ENCODE measurements around the gene PIGU. TPM values are rescaled to one million over a fixed set of nuclear protein-coding genes. Genes with fewer than 3 reads are reported as not detected.

The PIGU gene
- polyA plus RNA-seq, 1 donor from 2014 or later, result 35.8 TPM

DNA sequence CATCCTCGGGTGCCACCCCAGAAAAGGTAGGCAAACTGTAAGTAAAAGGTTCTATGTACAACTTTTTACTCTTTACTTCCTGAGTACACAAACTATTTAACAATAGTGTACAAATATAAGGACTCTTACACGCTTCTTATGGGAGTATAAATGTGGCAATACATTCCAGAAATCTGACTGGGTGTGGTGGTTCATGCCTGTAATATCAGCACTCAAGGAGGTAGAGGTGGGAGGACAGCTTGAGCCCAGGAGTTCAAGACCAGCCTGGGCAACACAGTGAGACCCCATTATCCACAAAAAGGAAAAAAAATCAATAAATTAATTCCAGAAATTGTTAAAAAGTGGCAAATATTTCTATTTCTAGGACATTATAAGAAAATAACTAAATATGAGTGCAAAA is 48.9 kb downstream of the PIGU start:
- H2AFZ ChIP-seq (ENCODE audit: low read depth, low read length), result no peak overlapping the region
- H3K79me2 ChIP-seq (replicated peaks; ENCODE audit: insufficient read depth, low read length), result no peaks in the 10 kb centered on the region
- no peaks in the 10 kb centered on the region for H4K20me1 ChIP-seq (ENCODE audit: insufficient read depth)
- no peak for TF ChIP-seq EZH2 (IDR thresholded peaks at IDR 0.05; ENCODE audit: borderline replicate concordance, insufficient read depth, low read length, poor library complexity, severe bottlenecking)
- no peak for TF ChIP-seq MXI1 (conservative IDR thresholded peaks at IDR 0.05; ENCODE audit: poor library complexity, severe bottlenecking)
- no peak for TF ChIP-seq POLR2AphosphoS5 (IDR thresholded peaks at IDR 0.05)
- TF ChIP-seq, protein P1, sequence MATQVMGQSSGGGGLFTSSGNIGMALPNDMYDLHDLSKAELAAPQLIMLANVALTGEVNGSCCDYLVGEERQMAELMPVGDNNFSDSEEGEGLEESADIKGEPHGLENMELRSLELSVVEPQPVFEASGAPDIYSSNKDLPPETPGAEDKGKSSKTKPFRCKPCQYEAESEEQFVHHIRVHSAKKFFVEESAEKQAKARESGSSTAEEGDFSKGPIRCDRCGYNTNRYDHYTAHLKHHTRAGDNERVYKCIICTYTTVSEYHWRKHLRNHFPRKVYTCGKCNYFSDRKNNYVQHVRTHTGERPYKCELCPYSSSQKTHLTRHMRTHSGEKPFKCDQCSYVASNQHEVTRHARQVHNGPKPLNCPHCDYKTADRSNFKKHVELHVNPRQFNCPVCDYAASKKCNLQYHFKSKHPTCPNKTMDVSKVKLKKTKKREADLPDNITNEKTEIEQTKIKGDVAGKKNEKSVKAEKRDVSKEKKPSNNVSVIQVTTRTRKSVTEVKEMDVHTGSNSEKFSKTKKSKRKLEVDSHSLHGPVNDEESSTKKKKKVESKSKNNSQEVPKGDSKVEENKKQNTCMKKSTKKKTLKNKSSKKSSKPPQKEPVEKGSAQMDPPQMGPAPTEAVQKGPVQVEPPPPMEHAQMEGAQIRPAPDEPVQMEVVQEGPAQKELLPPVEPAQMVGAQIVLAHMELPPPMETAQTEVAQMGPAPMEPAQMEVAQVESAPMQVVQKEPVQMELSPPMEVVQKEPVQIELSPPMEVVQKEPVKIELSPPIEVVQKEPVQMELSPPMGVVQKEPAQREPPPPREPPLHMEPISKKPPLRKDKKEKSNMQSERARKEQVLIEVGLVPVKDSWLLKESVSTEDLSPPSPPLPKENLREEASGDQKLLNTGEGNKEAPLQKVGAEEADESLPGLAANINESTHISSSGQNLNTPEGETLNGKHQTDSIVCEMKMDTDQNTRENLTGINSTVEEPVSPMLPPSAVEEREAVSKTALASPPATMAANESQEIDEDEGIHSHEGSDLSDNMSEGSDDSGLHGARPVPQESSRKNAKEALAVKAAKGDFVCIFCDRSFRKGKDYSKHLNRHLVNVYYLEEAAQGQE (IDR thresholded peaks at IDR 0.05; ENCODE audit: borderline replicate concordance), result no peak
- no peak for TF ChIP-seq SMC3 (conservative IDR thresholded peaks at IDR 0.05; ENCODE audit: poor library complexity)
- TF ChIP-seq RAD21 (conservative IDR thresholded peaks at IDR 0.05), result no peak
- no peak for TF ChIP-seq EP300 (conservative IDR thresholded peaks at IDR 0.05; ENCODE audit: poor library complexity, severe bottlenecking)
- TF ChIP-seq, protein P2, sequence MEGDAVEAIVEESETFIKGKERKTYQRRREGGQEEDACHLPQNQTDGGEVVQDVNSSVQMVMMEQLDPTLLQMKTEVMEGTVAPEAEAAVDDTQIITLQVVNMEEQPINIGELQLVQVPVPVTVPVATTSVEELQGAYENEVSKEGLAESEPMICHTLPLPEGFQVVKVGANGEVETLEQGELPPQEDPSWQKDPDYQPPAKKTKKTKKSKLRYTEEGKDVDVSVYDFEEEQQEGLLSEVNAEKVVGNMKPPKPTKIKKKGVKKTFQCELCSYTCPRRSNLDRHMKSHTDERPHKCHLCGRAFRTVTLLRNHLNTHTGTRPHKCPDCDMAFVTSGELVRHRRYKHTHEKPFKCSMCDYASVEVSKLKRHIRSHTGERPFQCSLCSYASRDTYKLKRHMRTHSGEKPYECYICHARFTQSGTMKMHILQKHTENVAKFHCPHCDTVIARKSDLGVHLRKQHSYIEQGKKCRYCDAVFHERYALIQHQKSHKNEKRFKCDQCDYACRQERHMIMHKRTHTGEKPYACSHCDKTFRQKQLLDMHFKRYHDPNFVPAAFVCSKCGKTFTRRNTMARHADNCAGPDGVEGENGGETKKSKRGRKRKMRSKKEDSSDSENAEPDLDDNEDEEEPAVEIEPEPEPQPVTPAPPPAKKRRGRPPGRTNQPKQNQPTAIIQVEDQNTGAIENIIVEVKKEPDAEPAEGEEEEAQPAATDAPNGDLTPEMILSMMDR (IDR thresholded peaks at IDR 0.05; ENCODE audit: poor library complexity, severe bottlenecking), result no peak
- TF ChIP-seq TAF1 (IDR thresholded peaks at IDR 0.05; ENCODE audit: low read depth), result no peak
- H3K4me3 ChIP-seq (ENCODE audit: low read length), result no peak overlapping the region
- H3K27ac ChIP-seq (ENCODE audit: low read length), result no peak overlapping the region
- H3K9ac ChIP-seq (ENCODE audit: low read length), result no peak overlapping the region
- H3K36me3 ChIP-seq (ENCODE audit: insufficient read depth, low read length), result peaks cover 9% of the 10 kb centered on the region
- H3F3A ChIP-seq (ENCODE audit: insufficient read depth, low read length, poor library complexity, severe bottlenecking), result no peaks in the 10 kb centered on the region
- no peaks in the 10 kb centered on the region for H3K27me3 ChIP-seq (ENCODE audit: insufficient read depth, low read depth, low read length)
- H3K4me2 ChIP-seq (ENCODE audit: low read length), result no peak overlapping the region
- no peaks in the 10 kb centered on the region for H3K9me2 ChIP-seq (ENCODE audit: insufficient read depth, low read length)
- H3K9me3 ChIP-seq (ENCODE audit: low read length), result no peaks in the 10 kb centered on the region

DNA sequence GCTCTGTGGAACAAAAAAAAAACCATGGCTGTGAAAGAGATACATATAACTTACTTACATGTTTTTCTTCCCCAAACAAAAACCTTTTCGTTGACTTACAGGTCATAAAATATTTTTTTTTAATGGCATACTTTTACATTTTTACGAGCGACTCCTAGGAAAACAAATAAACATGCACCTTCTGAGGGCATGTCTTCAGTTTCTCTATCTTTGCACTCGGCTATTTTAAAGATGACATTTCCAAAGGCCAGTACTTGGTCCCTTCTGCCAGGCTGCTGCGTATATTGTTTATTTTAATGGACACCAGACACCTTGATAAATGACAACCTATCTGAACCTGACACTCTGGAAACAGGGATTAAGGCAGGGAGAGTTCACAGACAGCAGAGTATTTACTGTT is 49.4 kb downstream of the PIGU start:
- no peak overlapping the region for H3K4me2 ChIP-seq (ENCODE audit: low read length)
- H3K4me3 ChIP-seq (ENCODE audit: low read length), result no peak overlapping the region
- no peaks in the 10 kb centered on the region for H3K9me3 ChIP-seq (ENCODE audit: low read length)
- no peaks in the 10 kb centered on the region for H3K79me2 ChIP-seq (replicated peaks; ENCODE audit: insufficient read depth, low read length)
- H3K9me2 ChIP-seq (ENCODE audit: insufficient read depth, low read length), result no peaks in the 10 kb centered on the region
- peaks cover 10% of the 10 kb centered on the region for H3K36me3 ChIP-seq (ENCODE audit: insufficient read depth, low read length)
- no peak overlapping the region for H2AFZ ChIP-seq (ENCODE audit: low read depth, low read length)
- H3K27me3 ChIP-seq (ENCODE audit: insufficient read depth, low read depth, low read length), result no peaks in the 10 kb centered on the region
- H3K27ac ChIP-seq (ENCODE audit: low read length), result no peak overlapping the region
- no peak overlapping the region for H3K9ac ChIP-seq (ENCODE audit: low read length)
- no peaks in the 10 kb centered on the region for H4K20me1 ChIP-seq (ENCODE audit: insufficient read depth)
- no peaks in the 10 kb centered on the region for H3F3A ChIP-seq (ENCODE audit: insufficient read depth, low read length, poor library complexity, severe bottlenecking)
- no peak for TF ChIP-seq TAF1 (IDR thresholded peaks at IDR 0.05; ENCODE audit: low read depth)
- no peak for TF ChIP-seq EZH2 (IDR thresholded peaks at IDR 0.05; ENCODE audit: borderline replicate concordance, insufficient read depth, low read length, poor library complexity, severe bottlenecking)
- TF ChIP-seq, protein P1 (IDR thresholded peaks at IDR 0.05; ENCODE audit: borderline replicate concordance), result no peak
- TF ChIP-seq RAD21 (conservative IDR thresholded peaks at IDR 0.05), result no peak
- TF ChIP-seq POLR2AphosphoS5 (IDR thresholded peaks at IDR 0.05), result no peak
- TF ChIP-seq, protein P2 (IDR thresholded peaks at IDR 0.05; ENCODE audit: poor library complexity, severe bottlenecking), result no peak
- TF ChIP-seq EP300 (conservative IDR thresholded peaks at IDR 0.05; ENCODE audit: poor library complexity, severe bottlenecking), result no peak
- no peak for TF ChIP-seq SMC3 (conservative IDR thresholded peaks at IDR 0.05; ENCODE audit: poor library complexity)
- no peak for TF ChIP-seq MXI1 (conservative IDR thresholded peaks at IDR 0.05; ENCODE audit: poor library complexity, severe bottlenecking)
